ENCODE measurements around the gene VSX2.
A peak's percentile ranks its signal among the peaks of the same experiment; 100 is the strongest.

- TF ChIP-seq CTCF (conservative IDR thresholded peaks at IDR 0.05; ENCODE audit: low read depth in 2 of 2), result peak; percentile 28 to 58
- no peak for TF ChIP-seq EZH2phosphoT487 (IDR thresholded peaks at IDR 0.05; ENCODE audit: unreplicated experiment)
- TF ChIP-seq NANOG (IDR thresholded peaks at IDR 0.05; ENCODE audit: borderline replicate concordance), result no peak
- no peak for TF ChIP-seq POLR2AphosphoS5 (IDR thresholded peaks at IDR 0.05; ENCODE audit: low read depth)
These were observed 4.9 kb downstream of the VSX2 start for GRCh38 chr14:74244115-74244514.
